HCT116 (cell line): ENCODE data around the gene SAXO2. TPM values are rescaled to one million over a fixed set of nuclear protein-coding genes. Genes with fewer than 3 reads are reported as not detected.

Experiments
- ATAC-seq: fragments of 200-7000 bp; cut with Tn5 transposase; 2 replicates; pipeline ENCODE4 v1.9.1; 2020; ENCODE audit warnings: mild to moderate bottlenecking, moderate library complexity
- BruUV-seq: library from RNA; stranded (reverse); fragments of 400-500 nt; replicated peaks from 2 replicates; lab custom pipeline; 2021; lab: Mats Ljungman, UMichigan
- CTCF ChIA-PET: fragments of 300-600 bp; sonication (Branson Sonifier 250); formaldehyde crosslinking; loops from one replicate; lab custom pipeline; 2021; ENCODE audit warnings: antibody characterized with exemption; lab: Charles Lee
- POLR2A ChIA-PET: fragments of 300-600, 350-600 bp; sonication (Branson Sonifier 250); formaldehyde crosslinking; loops from one replicate; lab custom pipeline; 2021; ENCODE audit warnings: antibody characterized with exemption; lab: Charles Lee
- RAD21 ChIA-PET, 2 experiments: fragments of 300-600 bp; sonication (Branson Sonifier 250); formaldehyde crosslinking; loops; one replicate each; lab custom pipeline; 2023; ENCODE audit warnings: low total read pairs in 2 of 2; ENCODE audit not compliant: uncharacterized antibody in 2 of 2, unreplicated experiment in 2 of 2, low non-redundant PET in 1 of 2; lab: Charles Lee
- DNase-seq: peaks from one replicate; pipeline ENCODE4 v3.0.0-alpha.2; 2010; ENCODE audit warnings: low read depth, low spot score
- H2AFZ ChIP-seq: fragments of 200-600 bp; shearing (Covaris generic), sonication (generic); 2 replicates; pipeline ENCODE4 v1.6.1; 2017; ENCODE audit warnings: low read depth, mixed run types, mixed read lengths, antibody characterized with exemption, low read length; ENCODE audit not compliant: poor library complexity, severe bottlenecking
- H3K27ac ChIP-seq: 2 replicates; pipeline ENCODE4 v1.5.1; 2012; ENCODE audit warnings: low read depth, low read length
- H3K27me3 ChIP-seq: fragments of 200-600 bp; sonication (generic); 2 replicates; pipeline ENCODE4 v1.6.1; 2016; ENCODE audit warnings: mixed run types, low read length, mixed read lengths; ENCODE audit not compliant: insufficient read depth
- H3K36me3 ChIP-seq, 2 experiments: fragments of 200-500 bp in 1 of 2; fragments of 200-600 bp in 1 of 2; sonication (Bioruptor generic) in 1 of 2; sonication (generic) in 1 of 2; 2 replicates each; pipeline versions ENCODE4 v1.5.1 to v1.6.1; 2014 to 2016; ENCODE audit warnings: low read length in 2 of 2, inconsistent platforms in 1 of 2, mixed read lengths in 1 of 2, mixed run types in 1 of 2; ENCODE audit not compliant: insufficient read depth in 2 of 2, control insufficient read depth in 1 of 2
- H3K4me1 ChIP-seq, 2 experiments: fragments of 200-600 bp in 1 of 2; sonication (generic) in 1 of 2; 2 replicates each; pipeline versions ENCODE4 v1.5.1 to v1.6.1; 2012 to 2017; ENCODE audit warnings: low read length in 2 of 2, inconsistent platforms in 1 of 2, mild to moderate bottlenecking in 1 of 2, mixed read lengths in 1 of 2, mixed run types in 1 of 2, moderate library complexity in 1 of 2; ENCODE audit not compliant: insufficient read depth in 2 of 2, control insufficient read depth in 1 of 2
- H3K4me2 ChIP-seq: fragments of 200-600 bp; sonication (generic); 2 replicates; pipeline ENCODE4 v1.6.1; 2017; ENCODE audit warnings: mixed run types, low read length, mixed read lengths
- H3K4me3 ChIP-seq, 2 experiments: fragments of 200-600 bp in 1 of 2; sonication (generic) in 1 of 2; replicated peaks in 1 of 2; 2 replicates each; pipeline ENCODE4 v1.5.1; 2011 to 2016; ENCODE audit warnings: low read length in 2 of 2, control low read depth in 1 of 2, low read depth in 1 of 2, mild to moderate bottlenecking in 1 of 2, mixed read lengths in 1 of 2, mixed run types in 1 of 2
- H3K79me2 ChIP-seq: fragments of 200-600 bp; sonication (generic); 2 replicates; pipeline ENCODE4 v1.6.1; 2017; ENCODE audit warnings: mild to moderate bottlenecking, mixed run types, low read length, moderate library complexity, mixed read lengths; ENCODE audit not compliant: insufficient read depth
- H3K9ac ChIP-seq: fragments of 200-600 bp; sonication (generic); 2 replicates; pipeline ENCODE4 v1.6.1; 2016; ENCODE audit warnings: low read length, mixed read lengths
- H3K9me2 ChIP-seq: fragments of 200-600 bp; sonication (generic), shearing (Covaris generic); 2 replicates; pipeline ENCODE4 v1.6.1; 2017; ENCODE audit warnings: mixed run types, mild to moderate bottlenecking, moderate library complexity; ENCODE audit not compliant: insufficient read depth
- H3K9me3 ChIP-seq, 2 experiments: fragments of 200-500 bp in 1 of 2; fragments of 200-600 bp in 1 of 2; sonication (Bioruptor generic) in 1 of 2; sonication (generic) in 1 of 2; 2 replicates each; pipeline ENCODE4 v1.6.1; 2014 to 2017; ENCODE audit warnings: low read length in 2 of 2, mixed read lengths in 2 of 2, inconsistent platforms in 1 of 2, low read depth in 1 of 2, mild to moderate bottlenecking in 1 of 2, mixed run types in 1 of 2, moderate library complexity in 1 of 2; ENCODE audit not compliant: control insufficient read depth in 1 of 2, insufficient read depth in 1 of 2
- H4K20me1 ChIP-seq: fragments of 200-600 bp; sonication (generic), shearing (Covaris generic); 2 replicates; pipeline ENCODE4 v1.6.1; 2017; ENCODE audit warnings: mixed run types, mild to moderate bottlenecking, moderate library complexity; ENCODE audit not compliant: insufficient read depth
- CEBPB ChIP-seq: IDR thresholded peaks from 2 replicates; pipeline ENCODE4 v1.6.1; 2012; ENCODE audit warnings: low read depth
- EGR1 ChIP-seq: IDR thresholded peaks from 2 replicates; pipeline ENCODE4 v1.6.1; 2012; ENCODE audit warnings: low read depth
- EZH2 ChIP-seq: fragments of 200-600 bp; sonication (generic); IDR thresholded peaks from 2 replicates; pipeline ENCODE4 v1.6.1; 2017; ENCODE audit warnings: antibody characterized with exemption, mixed run types
- JUND ChIP-seq: IDR thresholded peaks from 2 replicates; pipeline ENCODE4 v1.6.1; 2012
- SP1 ChIP-seq: IDR thresholded peaks from 2 replicates; pipeline ENCODE4 v1.6.1; 2012; ENCODE audit warnings: low read depth
- intact Hi-C: fragments of 100-400 bp; cut with micrococcal nuclease; formaldehyde crosslinking; loops from 2 replicates; pipeline ENCODE4 v1.10.0; 2022
- total RNA-seq: library from RNA; stranded (reverse); gene quantifications from one replicate; pipeline ENCODE4 v1.2.1, GENCODE V29; 2021; ENCODE audit not compliant: unreplicated experiment
- TF ChIP-seq, protein P1 (sequence below): IDR thresholded peaks from 2 replicates; pipeline ENCODE4 v1.6.1; 2012; ENCODE audit warnings: low read depth

The SAXO2 gene
- total RNA-seq, 1 experiment from 2014 or later: 5.7 TPM

DNA sequence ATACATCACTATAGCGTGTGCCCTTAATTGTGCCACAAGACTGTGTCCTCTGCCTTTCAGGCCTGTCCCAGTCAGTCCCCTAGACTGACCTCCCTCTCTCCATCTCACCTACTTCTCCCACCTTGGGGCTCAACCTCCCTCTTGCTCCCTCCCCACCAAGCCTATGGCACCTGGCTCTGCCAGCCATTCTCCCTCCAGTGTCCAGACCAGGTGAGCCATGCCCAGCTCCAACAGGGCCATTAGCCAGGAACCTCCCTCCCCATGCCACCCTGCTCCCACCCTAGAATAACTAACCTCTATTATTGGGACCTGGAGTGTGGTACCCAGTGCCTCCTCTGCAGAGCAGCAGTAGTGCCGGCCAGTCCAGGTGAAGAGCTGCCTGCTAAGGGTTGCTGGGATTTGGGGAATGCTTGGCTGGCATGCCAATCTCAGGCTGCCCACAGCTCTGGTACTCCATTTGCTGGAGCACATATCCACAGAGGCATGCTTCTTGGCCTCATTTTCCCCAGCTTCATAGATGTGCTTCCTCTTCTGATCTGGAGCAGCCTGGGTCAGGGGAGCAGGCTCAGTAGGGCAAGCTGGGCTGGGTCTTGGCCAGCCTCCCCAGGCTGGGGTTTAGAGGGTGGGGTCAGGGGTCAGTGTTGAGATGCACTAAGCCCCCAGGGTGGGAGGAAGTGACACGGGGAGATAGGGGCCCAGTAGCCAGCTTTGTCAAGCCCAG, 38.8 kb downstream of the SAXO2 start:
- ChIA-PET RAD21 (no interaction called here), POLR2A (no interaction called here), CTCF (no interaction called here)
- no peak overlapping the region for H3K27ac ChIP-seq
- H3K4me2 ChIP-seq: no peak overlapping the region
- H3K27me3 ChIP-seq: no peaks in the 10 kb centered on the region
- H4K20me1 ChIP-seq: no peaks in the 10 kb centered on the region
- intact Hi-C loops: no loop called here
- no TSS peak for BruUV-seq
- H3K9me3 ChIP-seq: no peaks in the 10 kb centered on the region
- no peaks in the 10 kb centered on the region for H3K79me2 ChIP-seq
- H3K36me3 ChIP-seq: no peaks in the 10 kb centered on the region
- H3K9ac ChIP-seq: no peak overlapping the region
- H3K4me3 ChIP-seq: no peak overlapping the region
- no peak for DNase-seq
- no peaks in the 10 kb centered on the region for H3K9me2 ChIP-seq
- no peaks in the 10 kb centered on the region for H3K4me1 ChIP-seq
- no peak for ATAC-seq
- no peak overlapping the region for H2AFZ ChIP-seq
- TF ChIP-seq EZH2: no peak
- TF ChIP-seq, protein P1, sequence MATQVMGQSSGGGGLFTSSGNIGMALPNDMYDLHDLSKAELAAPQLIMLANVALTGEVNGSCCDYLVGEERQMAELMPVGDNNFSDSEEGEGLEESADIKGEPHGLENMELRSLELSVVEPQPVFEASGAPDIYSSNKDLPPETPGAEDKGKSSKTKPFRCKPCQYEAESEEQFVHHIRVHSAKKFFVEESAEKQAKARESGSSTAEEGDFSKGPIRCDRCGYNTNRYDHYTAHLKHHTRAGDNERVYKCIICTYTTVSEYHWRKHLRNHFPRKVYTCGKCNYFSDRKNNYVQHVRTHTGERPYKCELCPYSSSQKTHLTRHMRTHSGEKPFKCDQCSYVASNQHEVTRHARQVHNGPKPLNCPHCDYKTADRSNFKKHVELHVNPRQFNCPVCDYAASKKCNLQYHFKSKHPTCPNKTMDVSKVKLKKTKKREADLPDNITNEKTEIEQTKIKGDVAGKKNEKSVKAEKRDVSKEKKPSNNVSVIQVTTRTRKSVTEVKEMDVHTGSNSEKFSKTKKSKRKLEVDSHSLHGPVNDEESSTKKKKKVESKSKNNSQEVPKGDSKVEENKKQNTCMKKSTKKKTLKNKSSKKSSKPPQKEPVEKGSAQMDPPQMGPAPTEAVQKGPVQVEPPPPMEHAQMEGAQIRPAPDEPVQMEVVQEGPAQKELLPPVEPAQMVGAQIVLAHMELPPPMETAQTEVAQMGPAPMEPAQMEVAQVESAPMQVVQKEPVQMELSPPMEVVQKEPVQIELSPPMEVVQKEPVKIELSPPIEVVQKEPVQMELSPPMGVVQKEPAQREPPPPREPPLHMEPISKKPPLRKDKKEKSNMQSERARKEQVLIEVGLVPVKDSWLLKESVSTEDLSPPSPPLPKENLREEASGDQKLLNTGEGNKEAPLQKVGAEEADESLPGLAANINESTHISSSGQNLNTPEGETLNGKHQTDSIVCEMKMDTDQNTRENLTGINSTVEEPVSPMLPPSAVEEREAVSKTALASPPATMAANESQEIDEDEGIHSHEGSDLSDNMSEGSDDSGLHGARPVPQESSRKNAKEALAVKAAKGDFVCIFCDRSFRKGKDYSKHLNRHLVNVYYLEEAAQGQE: no peak
- no peak for TF ChIP-seq EGR1
- TF ChIP-seq SP1: no peak
- TF ChIP-seq JUND: no peak
- TF ChIP-seq CEBPB: no peak
- TF ChIP-seq, all 23 proteins: peak for 0
